Left cardiac atrium (tissue), 4 donors: ENCODE results near the gene LRBA. TPM values are rescaled to one million over a fixed set of nuclear protein-coding genes. Genes with fewer than 3 reads are reported as not detected.
"Not testable (repeated sequence)": the region's sequence is repeated elsewhere in the genome, so short reads cannot be mapped to it uniquely, and the experiment has no call there.

Source experiments
- ATAC-seq, 2 donors: fragments of 200-7000 bp; cut with Tn5 transposase; one replicate each; pipeline ENCODE4 v1.9.1; 2020; ENCODE audit warnings: mild to moderate bottlenecking in 2 of 2, moderate library complexity in 2 of 2
- DNase-seq: peaks from one replicate; pipeline ENCODE4 v3.0.0-alpha.2; 2020
- intact Hi-C, 2 donors: fragments of 100-400 bp; cut with DNase I; formaldehyde crosslinking; loops; one replicate each; pipeline versions ENCODE4 v1.14.1 to v1.15.1; 2022 to 2023
- total RNA-seq, 2 donors: library from RNA; stranded (reverse); fragmentation: NEBNext Ultra II Directional; extraction: Animal tissue kit (Norgen Biotek cat#: 25700); gene quantifications; one replicate each; pipeline ENCODE4 v1.2.1, GENCODE V29; 2021
- donor health status: DM: no; HTN: yes; CAD: no.
- donor health status: DM: no; HTN: yes; CAD: no; lungs with severe emphysema.
- donor health status: DM: yes; HTN: yes; CAD: no.
- donor health status: Dilated cardiomyopathy.

Gene LRBA
- total RNA-seq, 2 donors from 2014 or later: 20.0 to 25.7 TPM

DNA sequence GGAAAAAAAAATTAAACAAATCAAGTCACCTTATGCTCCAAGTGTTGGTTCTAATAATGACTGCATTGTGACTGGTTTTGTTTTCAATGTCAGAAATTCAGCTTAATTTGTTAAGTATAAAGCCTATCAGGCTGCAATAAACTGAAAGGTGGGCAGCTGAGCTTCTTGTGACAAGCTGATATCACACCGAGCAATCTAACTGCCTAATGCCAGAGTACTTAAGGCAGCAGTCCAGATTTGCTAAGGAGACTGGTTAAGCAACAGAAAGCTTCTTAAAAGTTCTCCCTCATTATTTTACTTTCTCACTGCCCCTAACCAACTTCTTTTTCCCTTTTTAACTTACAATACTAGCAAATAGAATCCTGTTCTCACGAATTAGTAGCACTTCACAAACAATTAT, 232.2 kb downstream of the LRBA start:
- ATAC-seq (no peak), DNase-seq (no peak)
- intact Hi-C loops: no loop called here

DNA sequence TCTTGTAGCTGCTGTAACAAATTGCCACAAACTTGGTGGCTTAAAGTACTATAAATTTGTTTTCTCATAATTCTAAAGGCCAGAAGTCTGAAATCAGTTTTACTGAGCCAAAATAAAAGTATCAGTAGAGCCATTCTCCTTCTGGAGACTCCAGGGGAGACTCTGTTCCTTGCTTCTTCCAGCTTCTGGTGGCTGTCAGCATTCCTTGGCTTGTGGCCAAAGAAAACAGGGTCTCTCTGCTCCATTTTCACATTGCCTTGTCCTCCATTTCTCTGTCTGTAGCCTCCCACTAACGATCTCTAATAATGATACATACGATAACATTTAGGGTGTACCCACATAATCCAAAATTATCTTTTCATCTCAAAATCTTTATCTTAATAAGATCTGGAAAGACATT, 232.8 kb downstream of the LRBA start:
- ATAC-seq (peak in 1 of 2 donors; percentile 24), DNase-seq (no peak)
- intact Hi-C loops: no loop called here

DNA sequence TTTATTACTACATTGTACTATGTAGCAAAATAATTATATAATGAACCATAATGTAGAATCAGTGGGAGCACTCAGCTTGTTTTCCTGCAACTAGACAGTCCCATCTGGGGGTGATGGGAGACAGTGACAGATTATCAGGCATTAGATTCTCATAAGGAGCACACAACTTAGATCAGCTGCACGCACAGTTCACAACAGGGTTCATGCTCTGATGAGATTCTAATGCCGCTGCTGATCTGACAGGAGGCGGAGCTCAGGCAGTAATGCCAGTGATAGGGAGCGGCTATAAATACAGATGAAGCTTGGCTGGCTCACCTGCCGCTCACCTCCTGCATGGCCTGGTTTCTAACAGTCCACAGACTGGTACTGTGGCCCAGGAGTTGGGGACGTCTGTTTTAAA, 233.9 kb downstream of the LRBA start:
- no peak for DNase-seq
- intact Hi-C loops: no loop called here
- no peak for ATAC-seq

DNA sequence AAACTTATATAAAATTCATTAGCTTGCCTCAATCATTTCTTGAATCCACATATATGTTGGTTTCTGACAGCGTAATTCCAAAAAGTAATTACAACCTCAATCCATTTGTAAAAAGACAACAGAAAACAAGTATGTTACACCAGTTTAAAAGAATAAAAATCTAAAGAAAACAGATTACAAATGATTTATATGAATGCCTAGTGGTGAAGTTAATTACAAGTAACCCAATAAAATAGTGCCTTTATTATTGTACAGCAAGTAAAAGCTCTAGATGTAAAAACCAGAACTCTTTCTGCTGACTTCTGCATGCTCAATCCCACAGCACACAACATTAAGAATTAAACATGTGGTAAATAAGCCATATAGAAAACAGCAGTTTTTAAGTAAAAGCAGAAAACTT, 235.4 kb downstream of the LRBA start:
- intact Hi-C loops: no loop called here
- no peak for ATAC-seq
- DNase-seq: no peak

DNA sequence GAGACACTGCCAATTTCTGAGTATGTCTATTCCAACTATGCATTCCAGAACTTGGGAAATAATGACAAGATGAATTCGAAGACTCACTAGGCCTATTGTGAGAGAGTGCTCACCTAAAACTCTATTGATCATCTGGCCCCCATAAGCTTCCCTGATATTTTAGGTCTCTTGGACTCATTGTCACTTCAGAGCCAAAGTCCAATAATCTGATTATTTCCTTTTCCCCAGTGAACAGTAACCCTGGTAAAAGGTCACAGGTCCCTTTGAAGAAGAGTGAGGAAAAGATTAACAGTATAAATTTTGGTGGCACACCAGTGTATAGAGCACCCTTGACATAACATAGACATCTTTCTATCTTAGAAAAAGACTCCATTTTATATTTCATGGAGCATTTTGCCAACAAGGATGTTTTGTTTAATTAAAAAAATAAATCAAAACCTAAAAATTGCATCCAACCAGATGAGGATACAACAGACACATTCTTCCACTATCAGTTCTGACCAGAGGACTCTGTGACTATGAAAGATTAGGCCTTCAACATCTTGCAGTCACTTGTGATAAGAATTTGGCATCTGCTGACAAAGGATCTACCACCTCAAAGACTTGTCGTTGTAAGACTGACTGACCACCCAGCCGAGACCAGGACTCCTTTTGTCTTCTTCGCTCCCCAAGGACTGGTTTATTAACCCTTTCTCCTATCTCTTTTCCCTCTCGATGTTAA, 241.2 kb downstream of the LRBA start:
- ATAC-seq (no peak), DNase-seq (no peak)
- intact Hi-C loops: no loop called here

DNA sequence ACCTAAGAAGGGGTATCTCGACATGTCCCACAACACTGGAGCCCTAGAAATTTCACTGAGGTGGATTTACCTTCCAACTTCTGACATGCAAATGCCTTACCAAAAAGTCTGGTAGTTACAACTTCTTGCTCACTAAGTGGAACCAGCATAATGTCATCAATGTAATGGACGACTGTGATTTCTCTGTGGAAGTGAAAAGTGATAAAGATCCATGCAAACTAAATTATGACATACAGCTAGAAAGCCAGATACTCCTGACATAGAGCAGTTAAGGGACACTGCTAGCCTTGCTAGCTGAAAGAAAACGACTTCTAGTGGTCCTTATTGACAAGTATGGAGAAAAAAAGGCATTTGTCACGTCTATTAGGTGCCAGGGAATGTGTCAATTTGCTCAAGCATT, 242.1 kb downstream of the LRBA start:
- DNase-seq (no peak), ATAC-seq (no peak)
- intact Hi-C loops: no loop called here

DNA sequence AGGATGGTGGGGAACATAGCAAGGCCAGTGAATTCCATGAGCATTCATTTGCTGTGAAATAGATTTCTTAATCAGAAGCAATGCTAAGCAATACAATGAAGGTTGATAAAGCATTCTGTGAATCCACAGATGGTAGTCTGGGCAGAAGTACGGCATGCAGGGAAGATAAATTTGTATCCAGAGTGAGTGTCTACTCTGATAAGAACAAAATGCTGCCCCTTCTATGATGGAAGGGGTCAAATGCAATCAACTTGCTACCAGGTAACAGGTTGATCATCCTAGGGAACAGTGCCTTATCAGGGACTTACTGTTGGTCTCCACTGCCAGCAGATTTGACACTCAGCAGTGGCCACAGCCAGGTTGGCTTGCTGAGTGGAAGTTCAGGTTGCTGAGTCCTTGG, 243.7 kb downstream of the LRBA start:
- intact Hi-C loops: no loop called here
- DNase-seq: no peak
- ATAC-seq: no peak

DNA sequence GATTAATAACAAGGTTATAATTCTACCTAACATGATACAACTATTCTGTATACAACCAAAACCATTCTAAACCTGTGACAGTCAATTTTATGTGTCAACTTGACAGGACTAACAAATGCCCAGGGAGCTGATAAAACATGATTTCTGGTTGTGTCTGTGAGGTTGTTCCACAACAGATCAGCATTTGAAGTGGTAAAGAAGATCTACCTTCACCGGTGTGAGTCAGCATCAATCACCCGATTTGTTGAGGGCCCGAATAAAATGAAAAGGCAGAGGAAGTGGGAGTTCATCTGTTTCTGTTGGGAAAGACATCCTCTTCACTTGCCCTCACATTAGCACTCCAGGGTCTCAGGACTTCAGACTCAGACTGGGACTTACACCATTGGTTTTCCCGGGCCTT, 245.2 kb downstream of the LRBA start:
- DNase-seq (no peak), ATAC-seq (no peak)
- intact Hi-C loops: no loop called here

DNA sequence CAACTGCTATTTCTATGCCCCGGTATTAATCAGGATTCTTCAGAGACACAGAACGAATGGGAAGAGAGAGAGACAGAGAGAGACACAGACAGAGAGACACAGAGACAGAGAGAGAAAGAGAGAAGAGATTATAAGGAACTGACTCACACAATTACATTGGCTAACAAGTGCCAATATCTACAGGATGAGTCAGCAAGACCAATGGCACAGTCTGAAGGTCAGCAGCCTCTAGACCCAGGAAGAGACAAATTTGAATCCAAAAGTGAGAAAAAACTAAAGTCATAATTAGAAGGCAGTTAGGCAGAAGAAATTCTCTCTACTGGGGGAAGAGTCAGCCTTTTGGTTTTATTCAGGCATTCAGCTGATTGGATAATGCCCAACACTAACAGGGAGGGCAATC, 245.8 kb downstream of the LRBA start:
- peak in 1 of 2 donors; percentile 81 for ATAC-seq
- no peak for DNase-seq
- intact Hi-C loops: no loop called here

DNA sequence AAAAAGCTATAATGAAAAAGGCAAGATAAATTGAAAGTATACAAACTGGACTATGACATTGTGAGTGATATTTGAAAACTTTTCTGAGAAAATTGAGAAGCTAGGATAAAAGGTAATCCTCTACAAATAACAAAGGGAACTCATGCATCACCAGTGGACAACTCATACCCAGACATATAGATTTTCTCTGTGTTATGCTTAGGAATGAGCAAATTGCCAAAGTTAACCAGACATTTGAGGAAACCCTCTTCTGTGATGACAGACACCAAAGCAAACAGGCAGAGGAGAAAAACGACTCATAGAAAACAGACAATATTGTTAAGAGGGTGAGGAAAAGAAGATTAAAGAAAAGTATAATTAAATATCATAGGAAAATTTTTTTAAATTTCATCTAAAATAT, 246.6 kb downstream of the LRBA start:
- no peak for DNase-seq
- ATAC-seq: no peak
- intact Hi-C loops: no loop called here

DNA sequence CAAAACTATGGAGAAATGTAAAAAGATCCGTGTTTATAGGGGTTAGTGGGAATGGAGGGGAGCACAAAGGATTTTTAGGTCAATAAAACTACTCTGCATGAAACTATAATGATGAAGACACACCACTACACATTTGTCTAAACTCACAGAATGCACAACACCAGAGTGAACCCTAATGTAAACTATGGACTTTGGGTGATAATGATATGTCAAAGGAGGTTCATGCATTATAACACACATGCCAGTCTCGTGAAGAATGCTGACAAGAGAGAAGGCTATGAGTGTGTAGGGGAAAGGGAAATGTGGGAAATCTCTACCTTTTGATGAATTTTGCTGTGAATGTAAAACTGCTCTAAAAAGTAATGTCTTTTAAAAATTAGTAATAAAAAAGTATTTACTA, 249.9 kb downstream of the LRBA start:
- DNase-seq (no peak), ATAC-seq (no peak)
- intact Hi-C loops: no loop called here

DNA sequence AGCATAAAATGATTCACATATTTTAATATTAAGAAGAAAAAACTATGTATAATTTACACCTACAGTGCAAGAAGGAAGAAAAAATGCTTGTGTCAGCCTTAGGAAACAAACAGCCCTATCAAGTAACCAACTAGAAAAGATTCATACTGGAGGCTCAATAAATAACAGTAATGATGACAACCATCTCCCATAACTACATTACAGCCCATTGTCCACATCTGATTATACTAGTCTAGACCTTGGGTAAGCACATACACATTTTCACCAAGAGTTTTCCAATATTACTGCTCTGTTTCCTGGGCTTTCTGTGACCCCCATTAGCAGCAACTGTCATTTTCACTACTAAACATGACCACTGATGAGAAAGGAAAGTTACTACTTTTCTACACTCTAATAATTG, 263.4 kb downstream of the LRBA start:
- ATAC-seq (no peak), DNase-seq (no peak)
- intact Hi-C loops: no loop called here

DNA sequence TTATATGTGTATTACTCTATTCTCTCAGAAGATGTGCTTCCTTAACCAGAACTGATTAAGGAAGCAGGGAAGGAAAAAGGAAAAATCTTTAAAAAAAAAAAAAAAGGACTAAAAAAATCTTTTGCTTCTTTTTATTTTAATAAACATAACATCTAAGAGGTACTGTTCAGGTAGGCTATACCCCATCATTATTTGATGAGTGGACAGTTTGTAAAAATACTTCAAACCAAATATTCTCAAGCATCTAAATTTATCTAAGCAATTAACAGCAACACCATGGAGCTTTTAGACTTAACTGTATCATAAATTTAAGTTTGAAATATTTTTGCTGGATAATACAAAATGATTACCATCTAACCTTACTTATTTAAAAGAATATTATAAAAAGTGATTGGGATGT, 264.3 kb downstream of the LRBA start:
- intact Hi-C loops: no loop called here
- ATAC-seq: no peak
- DNase-seq: no peak

DNA sequence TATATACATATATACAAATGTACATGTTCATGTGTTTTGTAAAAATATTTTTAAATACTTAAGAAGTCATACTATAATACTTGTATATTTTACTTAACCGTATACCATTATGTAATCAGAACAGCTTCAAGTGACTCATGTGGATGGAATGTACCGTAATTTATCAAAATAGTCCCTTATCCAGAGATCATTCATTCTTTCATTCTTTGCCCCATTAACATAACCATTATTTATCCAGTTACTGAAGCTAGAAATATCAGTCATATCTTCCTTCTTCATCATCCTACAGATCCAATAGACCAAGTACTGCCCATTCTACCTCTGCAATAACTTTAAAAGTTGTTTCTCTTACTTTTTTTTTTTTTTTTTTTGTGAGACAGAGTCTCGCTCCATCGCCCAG, 268.9 kb downstream of the LRBA start:
- DNase-seq: no peak
- intact Hi-C loops: no loop called here
- ATAC-seq: no peak

DNA sequence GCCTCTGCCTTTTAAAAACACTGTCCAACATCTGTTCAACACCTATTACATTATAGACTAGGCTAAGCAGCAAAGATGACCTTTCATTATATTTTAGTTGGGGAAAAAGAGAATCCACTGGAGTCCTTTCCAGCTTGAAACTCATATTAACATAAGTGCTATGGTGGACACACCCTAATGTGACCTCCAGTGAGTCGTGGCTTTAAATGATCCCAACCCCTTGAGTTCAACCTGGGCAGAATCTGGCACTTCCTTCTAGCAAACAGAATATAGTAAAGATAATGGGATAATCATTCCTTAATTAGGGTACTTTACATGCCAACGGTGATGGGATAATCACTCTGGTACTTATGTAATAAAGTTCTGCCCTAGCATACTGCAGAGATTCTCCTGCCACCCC, 270.5 kb downstream of the LRBA start:
- no peak for ATAC-seq
- intact Hi-C loops: no loop called here
- DNase-seq: no peak

DNA sequence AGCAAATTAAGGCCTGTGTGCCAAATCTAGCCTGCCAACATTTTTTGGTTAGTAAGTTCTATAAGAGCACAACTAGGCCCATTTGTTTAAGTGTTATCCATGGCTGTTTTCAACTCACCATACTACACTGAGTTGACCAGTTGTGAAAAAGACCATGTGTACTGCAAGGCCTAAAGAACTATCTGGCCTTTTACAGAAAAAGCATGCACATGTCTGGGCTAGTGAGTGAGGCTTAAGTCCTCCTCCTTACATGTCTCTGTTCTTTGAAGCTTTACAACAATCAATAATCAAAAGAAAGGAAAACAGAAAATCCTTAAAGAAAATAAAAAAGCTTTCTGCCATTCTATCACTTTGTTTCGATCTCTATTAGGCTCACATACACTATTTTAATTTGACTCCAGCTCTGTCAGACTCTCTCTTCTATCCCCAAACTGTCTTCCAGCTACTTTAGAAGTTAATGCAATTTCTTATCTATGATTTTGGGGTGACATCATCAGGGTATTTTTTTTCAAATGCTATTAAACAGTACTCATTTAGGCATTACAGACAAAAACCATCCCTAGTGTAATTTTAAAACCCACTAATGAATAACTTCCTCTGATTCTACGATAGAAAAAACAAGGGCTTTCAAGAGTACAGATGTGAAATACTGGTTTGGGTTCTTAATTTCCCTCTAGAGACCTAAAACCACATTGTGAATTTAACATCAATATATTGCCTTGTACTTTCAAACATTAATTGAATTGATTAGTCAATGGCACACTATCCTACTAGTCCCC, 271.3 kb downstream of the LRBA start:
- no peak for ATAC-seq
- no peak for DNase-seq
- intact Hi-C loops: no loop called here

DNA sequence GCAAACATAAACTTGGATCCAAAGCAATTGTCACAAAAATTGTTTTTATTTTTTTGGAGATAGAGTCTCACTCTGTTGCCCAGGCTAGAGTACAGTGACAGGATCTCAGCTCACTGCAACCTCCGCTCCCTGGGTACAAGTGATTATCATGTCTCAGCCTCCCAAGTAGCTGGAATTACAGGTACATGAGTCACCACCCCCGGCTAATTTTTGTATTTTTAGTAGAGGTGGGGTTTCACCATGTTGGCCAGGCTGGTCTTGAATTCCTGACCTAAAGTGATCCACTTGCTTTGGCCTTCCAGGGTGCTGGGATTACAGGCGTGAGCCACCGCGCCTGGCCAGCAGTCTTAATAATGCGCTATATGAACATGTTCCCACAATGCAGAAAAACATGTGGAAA, 272.2 kb downstream of the LRBA start:
- ATAC-seq, intact Hi-C loops: not testable (repeated sequence)

DNA sequence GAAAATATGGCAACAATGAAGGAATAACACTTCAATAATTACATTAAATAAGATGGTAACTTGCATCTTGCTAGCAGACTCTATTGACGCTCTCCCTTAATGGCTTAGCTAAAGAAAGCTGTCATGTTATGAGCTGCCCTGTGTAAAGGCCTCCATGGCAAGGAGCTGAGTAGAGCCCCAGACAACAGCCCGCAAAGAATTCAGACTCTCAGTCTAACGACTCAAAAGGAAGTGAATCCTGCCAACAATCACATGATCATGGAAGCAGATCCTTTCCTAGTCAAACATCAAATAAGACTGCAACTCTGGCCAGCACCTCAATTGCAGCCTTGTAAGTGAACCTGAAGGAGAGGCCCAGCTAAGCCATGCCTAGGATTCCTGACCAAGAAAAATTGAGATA, 275.5 kb downstream of the LRBA start:
- intact Hi-C loops: no loop called here
- no peak for ATAC-seq
- DNase-seq: no peak

More for the DNA sequence above, 272.2 kb downstream of the LRBA start:
- DNase-seq: not testable (repeated sequence)

DNA sequence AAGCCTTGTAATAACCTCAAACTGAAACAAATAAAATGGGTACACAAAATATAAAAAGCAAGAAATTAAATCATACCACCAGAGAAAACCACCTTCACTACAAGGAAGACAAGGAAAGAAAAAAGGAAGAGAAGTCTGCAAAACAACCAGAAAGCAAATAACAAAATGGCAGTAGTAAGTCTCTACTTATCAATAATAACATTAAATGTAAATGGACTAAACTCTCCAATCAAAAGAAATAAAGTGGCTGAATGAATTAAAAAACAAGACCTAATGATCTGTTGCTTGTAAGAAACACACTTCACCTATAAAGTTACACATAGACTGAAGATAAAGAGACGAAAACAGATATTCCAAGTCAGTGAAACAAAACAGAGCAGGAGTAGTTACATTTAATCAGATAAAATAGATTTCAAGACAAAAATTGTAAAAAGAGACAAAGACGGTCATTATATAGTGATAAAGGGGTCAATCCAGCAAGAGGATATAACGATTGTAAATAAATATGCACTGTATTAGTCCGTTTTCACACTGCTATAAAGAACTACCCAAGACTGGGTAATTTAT, 289.0 kb downstream of the LRBA start:
- DNase-seq (no peak), ATAC-seq (no peak)
- intact Hi-C loops: loop anchor here in 1 of 2 donors (10.0 kb wide), 1 partner anchor 139 kb away; no protein-coding TSS in a partner anchor

DNA sequence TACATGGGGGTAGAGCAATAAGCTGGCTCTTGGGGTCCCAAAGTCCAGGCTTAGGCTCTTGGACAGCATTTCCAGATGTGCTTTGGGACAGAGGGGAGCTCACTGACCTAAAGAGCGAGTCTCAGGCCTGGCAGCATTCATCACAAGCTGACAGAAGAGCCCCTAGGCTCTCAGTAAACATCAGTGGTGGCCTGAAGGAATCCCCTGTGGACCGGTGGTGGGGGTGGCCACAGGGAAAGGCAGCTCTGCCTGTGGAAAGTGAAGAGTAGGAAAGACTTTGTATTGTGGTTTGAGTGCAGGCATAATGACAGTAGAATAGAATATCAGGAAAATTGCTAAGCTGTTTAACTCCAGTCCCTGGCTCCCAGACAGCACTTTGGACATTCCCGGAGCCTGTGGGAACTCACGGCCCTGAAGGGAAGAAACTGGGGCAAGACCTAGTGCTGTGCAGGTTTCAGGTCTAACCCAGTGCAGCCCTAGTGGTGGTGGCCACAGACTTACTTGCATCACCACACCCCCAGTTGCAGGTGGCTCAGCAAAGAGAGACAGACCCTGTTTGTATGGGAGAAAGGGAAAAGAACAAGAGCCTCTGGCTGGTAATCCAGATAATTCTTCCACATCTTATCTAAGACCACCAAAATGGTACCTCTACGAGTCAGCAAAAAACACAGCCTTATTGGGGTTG, 291.2 kb downstream of the LRBA start:
- intact Hi-C loops: loop anchor here (5.0 to 10.0 kb wide), 2 partner anchors 141 to 143 kb away; no protein-coding TSS in a partner anchor
- ATAC-seq: peak in 1 of 2 donors; percentile 15
- DNase-seq: no peak
